GM19372 (cell line): ENCODE results near the gene CTCF.

Source experiments
- ATAC-seq: cut with Tn5 transposase; IDR thresholded peaks from one replicate; pipeline ENCODE4 v1.9.1; 2021; ENCODE audit warnings: mild to moderate bottlenecking, low read depth, moderate library complexity; ENCODE audit not compliant: unreplicated experiment

Gene CTCF

DNA sequence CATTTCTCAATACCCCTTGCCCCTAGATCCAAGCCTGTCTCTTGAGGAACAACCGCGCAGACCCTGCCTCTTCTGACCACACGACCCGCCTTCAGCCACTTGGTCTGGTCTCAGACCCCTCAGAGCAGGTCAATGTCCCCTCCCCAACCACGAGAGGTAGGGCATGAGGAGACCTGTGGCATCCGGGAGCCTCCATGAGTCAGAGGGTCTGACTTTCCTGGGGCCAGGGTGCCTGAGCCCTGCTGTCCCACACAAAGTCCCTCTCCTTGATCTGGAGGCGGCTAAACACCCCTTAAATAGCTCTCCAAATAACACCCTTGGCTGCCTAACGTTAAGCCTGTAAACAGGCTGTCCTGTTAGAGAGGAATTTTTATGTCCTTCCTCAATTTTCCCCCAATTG is 87.7 kb downstream of the CTCF start:
- no peak for ATAC-seq

DNA sequence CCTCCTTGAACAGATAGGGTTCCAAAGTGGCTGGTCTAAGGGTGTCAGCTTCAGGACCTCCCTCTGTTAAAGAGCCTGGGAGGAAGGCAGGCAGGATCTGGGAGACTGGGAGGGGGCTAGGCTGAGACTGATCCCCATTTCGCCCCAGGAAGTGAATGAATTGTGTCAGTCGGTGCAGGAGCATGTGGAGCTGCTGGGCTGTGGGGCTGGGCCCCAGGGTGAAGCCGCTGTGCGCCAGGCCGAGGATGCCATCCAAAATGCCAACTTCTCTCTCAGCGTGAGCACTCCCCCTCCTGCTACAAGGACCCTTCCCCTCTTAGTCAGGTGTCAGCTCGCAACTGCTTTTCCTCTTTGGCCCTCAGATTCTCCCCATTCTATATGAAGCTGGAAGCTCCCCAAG is 88.7 kb downstream of the CTCF start:
- no peak for ATAC-seq

DNA sequence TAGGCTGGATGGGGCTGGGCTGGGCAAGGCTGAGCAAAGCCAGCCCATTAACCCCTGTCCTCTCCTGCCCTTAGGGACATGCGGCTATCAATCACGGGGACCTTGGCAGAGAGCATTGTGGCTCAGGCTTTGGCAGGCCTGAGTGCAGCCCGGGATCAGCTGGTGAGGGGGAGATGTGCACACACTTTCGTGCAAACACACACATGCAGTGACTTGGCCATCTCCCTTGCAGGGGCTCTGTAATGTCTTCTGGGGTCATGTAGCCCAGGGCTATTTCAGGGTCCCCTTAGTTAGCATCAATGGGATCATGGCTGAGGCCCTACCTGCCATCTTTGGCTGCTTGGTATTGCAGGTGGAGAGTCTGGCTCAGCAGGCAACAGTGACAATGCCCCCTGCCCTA is 89.5 kb downstream of the CTCF start:
- ATAC-seq: no peak

DNA sequence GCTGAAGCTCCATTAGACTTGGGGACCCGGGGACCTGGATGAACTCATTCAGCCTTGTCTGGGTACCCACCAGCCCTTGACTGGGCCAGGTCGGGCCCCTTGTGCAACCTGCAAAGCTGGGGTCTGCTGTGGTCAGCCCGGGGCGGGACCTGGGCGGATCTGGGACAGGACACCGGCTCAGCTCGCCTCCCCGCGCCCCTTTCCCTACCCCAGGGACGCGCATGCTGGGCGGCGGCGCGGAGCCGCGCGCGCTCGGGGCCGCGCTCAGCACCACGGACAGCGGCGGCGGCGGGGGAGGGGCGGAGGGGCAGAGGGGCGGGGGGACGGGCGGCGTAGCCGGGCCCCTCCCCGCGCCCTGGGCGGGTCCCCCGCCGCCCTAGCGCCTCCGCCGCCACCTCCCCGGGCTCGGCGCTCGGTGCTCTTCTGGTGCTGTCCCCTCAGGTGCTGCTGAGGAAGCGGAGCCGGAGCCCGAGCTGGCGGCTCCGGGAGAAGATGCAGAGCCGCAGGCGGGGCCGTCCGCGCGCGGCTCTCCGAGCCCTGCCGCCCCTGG is 90.3 kb downstream of the CTCF start:
- no peak for ATAC-seq

DNA sequence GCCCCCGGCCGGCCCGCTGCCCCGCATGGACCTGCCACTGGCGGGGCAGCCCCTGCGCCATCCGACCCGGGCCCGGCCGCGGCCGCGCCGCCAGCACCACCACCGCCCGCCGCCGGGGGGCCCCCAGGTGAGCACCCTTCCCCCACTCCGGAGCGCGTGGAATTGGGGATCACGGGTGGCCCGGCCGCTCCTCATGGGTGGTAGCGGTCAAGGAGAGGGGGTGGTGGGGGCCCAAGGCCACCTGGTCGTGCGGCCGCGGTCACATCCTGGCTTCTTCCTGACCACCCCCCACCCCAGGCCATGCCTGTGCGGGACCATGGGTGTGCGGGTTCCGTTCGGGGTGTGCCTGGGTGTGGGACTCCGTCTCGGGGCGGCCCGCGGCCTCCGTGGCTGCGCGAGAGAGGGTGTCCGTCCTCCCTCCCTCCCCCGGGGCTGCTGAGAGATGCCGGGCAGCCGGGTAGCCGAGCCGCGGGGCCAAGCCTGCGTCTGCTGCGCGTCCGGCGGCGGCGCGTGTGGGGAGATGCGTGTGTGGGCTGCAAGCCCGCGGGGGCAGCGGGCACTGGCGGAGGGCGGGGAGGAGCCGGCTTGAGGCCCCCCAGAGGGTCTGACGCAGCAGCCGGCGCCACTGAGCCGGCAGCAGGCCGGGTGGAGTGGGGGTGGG is 90.9 kb downstream of the CTCF start:
- ATAC-seq: no peak

DNA sequence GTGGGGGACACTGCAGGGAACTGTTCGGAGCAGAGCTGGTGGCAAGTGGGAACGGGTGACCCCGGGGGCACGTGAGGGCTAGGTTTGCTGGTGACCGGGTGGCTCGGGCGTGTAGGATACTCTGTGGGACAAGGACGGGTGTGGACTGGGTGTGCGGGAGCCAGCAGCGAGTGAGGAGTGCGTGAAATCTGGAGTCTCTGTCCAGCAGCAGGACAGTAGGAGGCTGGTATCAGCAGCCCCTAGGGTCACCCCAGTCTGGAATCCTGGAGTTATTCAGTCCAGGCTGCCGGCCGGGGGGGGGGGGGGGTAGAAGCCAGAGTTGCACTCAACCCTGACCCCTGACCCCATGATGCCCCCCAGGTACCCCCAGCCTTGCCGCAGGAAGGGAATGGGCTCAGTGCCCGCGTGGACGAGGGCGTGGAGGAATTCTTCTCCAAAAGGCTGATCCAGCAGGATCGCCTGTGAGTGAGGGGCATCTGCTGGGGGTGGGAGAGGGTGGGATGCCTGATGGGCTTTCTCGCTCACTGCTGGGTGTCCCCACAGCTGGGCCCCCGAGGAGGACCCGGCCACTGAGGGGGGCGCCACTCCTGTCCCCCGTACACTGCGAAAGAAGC is 91.6 kb downstream of the CTCF start:
- ATAC-seq: no peak

DNA sequence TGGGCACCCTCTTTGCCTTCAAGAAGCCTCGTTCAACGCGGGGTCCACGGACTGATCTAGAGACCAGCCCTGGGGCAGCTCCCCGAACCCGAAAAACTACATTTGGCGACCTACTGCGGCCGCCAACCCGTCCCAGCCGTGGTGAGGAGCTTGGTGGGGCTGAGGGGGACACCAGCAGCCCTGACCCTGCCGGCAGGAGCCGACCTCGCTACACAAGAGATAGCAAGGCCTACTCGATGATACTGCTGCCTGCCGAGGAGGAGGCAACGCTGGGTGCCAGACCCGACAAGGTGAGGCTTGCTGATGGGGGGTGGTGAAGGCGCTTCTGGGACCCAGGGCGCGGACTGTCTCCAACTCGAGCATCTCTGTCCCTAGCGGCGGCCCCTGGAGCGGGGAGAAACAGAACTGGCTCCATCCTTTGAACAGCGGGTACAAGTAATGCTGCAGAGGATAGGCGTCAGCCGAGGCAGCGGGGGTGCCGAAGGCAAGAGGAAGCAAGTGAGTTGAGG is 92.1 kb downstream of the CTCF start:
- no peak for ATAC-seq

DNA sequence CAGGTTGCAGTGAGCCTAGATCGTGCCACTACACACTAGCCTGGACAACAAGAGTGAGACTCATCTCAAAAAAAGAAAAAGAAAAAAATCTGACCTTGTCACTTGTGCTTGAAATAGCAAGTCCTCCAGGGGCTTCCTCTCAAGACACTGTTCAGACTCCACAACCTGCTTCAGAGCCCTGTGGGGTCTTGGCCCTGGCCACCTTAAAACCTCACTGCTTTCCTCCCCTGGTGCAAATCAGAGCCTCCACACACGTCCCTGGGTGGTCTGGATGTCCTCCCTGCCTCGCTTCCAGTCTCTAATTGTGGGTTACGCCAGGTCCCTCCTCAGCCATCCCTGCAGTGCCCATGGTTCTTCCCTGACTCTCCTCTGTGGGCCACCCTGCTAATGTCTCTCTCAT is 93.0 kb downstream of the CTCF start:
- no peak for ATAC-seq

DNA sequence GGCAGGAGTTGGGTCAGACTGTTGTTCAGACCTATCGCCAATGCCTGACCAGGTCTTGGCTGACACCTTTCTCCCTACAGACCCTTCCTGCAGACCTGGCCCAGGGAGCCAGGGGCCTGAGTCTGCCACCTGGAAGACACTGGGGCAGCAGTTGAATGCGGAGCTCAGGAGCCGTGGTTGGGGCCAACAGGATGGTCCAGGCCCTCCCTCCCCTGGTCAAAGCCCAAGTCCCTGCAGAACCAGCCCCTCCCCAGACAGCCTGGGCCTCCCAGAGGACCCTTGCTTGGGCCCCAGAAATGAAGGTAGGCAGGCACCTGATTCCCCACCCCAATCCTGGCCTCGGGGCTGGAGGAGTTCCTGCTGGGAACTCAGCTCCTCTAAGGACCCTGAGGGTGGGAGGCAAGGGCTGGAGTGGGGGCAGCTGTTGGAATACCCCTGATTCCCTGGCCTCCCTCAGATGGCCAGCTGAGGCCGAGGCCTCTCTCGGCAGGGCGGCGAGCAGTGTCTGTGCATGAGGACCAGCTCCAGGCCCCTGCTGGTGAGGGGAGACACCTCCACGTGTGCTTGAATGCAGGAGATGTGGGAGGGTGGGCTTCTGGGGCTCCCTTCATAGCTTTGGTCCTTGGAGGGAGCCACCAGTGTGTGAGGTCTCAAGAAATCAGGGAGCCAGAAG is 94.2 kb downstream of the CTCF start:
- no peak for ATAC-seq

DNA sequence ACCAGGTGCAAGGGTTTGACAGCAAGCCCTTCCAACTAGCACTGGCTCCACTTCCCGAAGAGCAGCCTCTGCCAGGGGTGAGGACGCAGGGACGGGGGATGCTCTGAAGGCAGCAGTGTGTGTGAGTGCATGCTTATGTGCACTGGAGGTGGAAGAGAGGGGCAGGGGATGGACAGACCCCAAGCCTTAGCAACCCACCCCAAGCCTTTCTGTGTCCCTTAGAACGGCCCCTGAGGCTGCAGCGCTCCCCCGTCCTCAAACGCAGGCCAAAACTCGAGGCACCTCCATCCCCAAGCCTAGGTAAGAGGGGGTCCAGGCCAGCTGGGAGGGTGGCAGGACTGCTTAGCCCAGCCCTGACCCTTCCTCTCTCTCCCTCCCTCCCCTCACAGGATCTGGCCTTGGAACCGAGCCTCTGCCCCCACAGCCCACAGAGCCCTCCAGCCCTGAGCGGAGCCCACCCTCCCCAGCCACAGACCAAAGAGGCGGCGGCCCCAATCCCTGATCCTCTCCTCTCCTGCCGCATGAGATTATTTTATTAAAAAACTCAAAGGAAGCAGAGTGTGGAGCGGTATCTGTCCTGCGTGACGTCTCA is 94.8 kb downstream of the CTCF start:
- no peak for ATAC-seq

DNA sequence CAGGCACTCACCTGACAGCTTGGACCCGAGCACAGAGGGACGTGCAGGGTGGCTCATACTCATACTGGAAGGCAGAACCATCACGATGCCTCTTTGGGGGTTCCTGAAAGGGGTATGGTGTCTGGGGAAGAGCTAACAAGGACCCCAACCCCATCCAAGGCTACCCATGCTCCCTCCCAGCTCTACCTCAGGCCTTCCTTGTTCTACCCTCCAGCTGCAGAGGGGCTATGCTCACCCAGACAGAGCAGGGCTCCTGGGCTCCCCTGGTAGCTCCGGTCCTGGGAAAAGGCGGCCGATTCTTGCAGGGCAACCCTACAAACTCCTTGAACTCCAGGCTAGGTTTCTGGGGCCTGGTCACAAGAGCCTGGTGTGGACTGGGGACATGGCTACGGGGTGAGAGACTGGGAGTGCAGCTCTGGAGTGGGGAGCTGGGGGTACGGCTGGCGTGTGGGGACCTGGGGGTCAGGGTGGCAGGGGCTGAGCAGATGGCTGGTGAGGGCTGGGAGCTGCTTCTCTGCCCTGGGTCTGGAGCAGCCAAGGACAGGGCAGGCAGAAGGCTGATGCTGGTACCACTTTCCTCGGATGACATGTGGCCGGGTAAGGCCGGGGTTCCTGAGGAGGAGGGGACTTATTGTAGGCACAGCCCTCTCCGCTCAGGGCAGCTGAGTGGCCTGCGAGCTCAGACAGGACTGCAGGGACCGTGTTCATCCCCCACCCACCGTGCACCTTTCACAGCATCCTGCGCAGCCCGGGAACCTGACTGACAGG is 95.6 kb downstream of the CTCF start:
- ATAC-seq: no peak

DNA sequence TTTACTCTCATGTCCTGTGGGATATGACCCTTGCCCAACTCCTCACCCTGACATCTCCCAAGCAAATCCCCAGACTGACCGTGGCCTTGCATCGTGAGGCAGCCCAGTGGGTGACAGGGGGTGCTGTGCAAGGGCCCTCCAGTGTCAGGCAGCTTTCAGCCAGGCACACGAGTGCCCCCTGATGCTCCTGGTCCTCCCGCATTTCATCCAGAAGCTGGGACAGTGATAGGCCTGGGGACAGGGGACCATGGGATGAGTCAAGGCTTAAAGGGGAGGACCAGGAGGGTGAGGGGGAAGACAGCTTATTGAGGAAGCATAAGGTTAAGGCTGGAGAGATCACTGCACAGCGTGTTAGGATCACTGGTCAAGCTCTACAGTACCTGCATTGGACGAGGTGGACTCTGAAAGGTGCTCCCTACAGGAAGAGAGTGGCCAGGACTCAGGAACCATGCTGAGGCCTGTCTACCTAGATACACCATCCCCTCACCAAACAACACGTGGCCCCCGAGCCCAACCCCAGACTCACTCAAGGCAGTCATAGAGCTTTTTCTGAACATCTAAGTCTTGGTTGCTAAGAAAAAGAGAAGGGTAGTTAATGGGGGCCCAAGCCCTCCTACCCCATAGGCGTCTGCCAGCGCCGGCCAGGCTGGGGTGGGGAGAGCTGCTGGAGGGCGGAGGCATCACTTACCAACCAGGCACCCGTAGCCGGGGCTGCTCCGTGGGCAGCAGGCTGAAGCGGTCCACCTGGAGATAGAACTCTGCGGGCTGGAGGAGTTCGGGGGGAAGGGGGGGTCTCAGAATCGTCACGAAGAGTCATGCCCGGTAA is 96.7 kb downstream of the CTCF start:
- no peak for ATAC-seq

DNA sequence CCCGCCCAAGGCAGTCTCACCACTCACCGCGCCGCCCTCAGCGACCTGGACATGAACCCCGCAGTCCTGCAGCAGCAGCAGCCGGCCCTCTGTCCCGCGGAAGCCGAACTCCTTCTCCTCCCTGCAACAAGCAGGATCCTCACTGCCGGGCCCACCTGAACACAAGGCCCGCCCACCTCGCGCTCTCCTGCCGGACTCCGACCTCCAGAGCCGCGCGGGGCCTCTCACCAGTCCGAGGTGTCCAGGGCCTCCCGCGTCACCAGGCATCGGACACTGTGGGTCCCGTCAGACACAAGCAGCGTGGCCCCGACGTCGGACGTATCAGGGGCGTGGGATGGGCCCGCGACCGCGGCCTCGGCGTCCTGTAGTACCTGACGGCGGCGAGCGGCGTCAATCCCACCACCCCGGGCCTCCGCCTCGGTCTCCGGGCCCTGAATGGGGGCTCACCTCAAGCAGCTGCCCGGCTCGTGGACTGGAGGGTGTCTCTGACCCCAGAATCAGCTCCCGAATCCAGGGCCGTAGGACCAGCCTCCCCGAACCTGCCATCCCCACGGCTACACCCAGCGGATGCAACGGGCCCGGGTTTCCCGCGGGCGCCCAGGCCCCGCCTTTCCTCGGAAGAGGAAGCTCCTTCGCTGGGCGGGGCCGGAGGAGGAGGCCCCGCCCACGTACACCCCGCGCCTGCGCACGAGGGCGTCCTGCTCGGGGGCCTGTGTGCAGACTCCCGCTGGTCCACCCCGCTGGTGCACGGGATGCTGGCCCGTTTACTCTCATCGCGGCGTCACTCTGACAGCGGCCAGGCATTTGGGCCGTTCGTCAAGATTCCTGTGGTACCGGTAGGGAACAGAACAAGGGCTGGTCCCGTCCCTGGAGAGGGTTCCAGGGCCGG is 97.6 kb downstream of the CTCF start, which contains the start of gene ACD:
Gene ACD, minus strand, starts transcription at position 586 of the 889 bp plus-strand sequence. Its CDS starts 40 bp downstream, at position 546.
- ATAC-seq: peak; percentile 54

DNA sequence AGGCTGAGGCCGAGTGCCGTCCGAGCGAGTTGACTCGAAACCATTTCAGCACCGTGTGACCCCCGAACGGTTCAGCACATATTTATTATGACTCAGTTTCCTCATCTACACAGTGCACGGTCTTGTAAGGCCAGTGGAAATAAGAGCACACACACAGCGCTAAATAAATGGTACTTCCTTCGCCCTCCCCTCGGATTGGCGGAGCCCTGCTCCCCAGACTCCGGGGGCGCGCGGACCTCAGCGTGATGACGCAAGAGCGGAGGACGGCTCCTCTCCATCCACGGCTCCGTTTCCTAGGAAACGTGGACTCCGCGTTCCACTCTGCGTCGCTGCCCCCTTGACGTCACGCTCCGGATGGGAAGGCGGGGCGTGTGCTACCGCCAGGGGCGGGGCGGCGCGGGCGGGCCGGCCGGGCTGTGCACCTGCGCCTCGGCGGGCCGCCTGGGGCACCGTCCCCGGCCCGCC is 98.3 kb downstream of the CTCF start, which contains the start of gene PARD6A:
Gene PARD6A, plus strand, starts transcription at position 397 of the 465 bp plus-strand sequence. CDS start 79 bp downstream, outside the sequence.
- peak; percentile 77 for ATAC-seq

DNA sequence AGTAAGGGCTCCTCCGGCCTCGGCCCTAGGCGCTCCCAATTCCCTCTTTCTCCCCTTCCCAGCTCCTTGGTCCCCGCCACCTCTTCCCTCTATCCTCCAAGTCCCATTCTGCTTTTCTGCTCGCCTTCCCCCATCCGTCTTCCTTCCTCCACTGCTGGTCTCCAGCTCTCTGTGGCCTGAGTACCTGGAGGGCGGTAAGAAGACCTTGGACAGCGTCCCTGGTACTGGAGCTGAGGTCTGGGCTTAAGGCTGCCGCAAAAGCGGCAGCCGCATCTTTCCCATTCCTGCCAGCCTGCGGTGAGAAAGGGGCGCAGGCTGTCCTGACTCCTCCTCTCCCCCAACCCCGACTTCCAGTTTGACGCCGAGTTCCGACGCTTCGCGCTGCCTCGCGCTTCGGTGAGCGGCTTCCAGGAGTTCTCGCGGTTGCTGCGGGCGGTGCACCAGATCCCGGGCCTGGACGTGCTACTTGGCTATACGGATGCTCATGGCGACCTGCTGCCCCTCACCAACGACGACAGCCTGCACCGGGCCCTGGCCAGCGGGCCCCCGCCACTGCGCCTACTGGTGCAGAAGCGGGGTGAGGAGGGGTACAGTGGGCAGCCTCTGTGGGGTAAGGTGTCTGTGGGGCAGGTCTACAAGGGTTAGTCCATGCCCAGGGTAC is 98.9 kb downstream of the CTCF start:
- ATAC-seq: no peak

DNA sequence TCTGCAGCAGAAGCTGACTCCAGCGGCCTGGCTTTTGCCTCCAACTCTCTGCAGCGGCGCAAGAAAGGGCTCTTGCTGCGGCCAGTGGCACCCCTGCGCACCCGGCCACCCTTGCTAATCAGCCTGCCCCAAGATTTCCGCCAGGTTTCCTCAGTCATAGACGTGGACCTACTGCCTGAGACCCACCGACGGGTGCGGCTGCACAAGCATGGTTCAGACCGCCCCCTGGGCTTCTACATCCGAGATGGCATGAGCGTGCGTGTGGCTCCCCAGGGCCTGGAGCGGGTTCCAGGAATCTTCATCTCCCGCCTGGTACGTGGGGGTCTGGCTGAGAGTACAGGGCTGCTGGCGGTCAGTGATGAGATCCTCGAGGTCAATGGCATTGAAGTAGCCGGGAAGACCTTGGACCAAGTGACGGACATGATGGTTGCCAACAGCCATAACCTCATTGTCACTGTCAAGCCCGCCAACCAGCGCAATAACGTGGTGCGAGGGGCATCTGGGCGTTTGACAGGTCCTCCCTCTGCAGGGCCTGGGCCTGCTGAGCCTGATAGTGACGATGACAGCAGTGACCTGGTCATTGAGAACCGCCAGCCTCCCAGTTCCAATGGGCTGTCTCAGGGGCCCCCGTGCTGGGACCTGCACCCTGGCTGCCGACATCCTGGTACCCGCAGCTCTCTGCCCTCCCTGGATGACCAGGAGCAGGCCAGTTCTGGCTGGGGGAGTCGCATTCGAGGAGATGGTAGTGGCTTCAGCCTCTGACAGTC is 99.7 kb downstream of the CTCF start:
- ATAC-seq: no peak

DNA sequence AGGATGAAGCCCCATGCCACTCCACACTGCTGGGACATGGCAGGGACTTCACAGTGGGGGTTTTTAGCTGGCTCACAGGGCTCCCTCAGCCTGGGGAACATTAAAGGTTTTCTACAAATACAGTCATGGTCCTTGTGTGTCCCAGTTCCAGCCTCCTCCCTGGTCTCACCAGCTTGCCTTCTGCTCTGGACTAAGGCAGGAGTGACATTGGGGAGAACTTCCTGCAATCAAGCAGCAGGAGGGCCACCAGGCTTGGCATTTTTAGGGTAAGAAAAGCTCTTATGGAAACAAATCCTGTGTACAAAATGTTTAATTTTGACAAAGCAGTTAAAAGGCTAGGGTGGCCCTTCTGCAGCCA is 100.3 kb downstream of the CTCF start:
- ATAC-seq: no peak
